Stimulated activated CD8-positive, alpha-beta memory T cell treated with anti-CD3 and anti-CD28 coated beads, Interleukin-4, amount 100 ng/mL, for 48 hours (primary cell): ENCODE data around the gene OR56A4.
"Not testable (repeated sequence)": the region's sequence is repeated elsewhere in the genome, so short reads cannot be mapped to it uniquely, and the experiment has no call there.

Source experiments
- DNase-seq: peaks from one replicate; pipeline ENCODE4 v3.0.0-alpha.2; 2020

Gene OR56A4, protein sequence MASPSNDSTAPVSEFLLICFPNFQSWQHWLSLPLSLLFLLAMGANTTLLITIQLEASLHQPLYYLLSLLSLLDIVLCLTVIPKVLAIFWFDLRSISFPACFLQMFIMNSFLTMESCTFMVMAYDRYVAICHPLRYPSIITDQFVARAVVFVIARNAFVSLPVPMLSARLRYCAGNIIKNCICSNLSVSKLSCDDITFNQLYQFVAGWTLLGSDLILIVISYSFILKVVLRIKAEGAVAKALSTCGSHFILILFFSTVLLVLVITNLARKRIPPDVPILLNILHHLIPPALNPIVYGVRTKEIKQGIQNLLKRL

DNA sequence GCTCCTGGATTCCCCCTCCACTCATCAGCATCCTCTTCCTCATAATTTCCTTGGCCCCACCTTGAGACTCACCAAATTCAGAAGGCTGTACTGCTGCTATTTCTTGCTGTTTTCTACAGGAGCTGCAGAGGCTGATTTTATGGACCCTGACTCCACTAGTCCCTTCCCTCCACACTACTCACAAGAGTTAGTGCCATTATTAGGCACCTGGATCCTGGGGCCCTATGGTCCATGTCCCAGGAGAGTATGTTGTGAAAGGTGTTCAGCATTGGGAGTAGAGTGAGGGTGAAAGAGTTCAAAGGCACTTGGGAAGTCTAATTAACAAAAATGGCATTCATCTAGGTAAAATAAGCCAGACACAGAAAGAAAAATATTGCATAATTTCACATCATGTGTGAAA, at the start of gene OR56A4:
OR56A4 (minus strand) TSS at position 101 of the 400 bp plus-strand sequence. CDS start 3,954 bp downstream, outside the sequence.
- no peak for DNase-seq

DNA sequence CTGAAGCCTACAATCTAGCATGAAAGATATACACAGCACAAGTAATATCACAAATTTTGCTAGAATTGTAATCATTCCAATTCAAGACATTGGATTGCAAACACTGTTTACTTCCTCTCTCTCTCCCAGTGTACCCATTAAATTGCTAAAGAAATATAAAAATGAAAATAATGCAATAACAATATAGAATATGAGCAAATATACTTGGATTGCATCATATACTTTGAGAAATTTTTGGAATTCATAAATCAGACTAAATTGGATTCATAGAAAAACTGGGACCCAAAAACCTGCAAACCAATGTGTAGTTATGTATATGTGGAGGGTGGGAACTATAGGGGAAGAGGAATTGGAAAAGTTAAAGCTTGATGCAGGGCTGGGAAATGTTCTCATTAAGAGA, 48.8 kb upstream of the OR56A4 start:
- DNase-seq: no peak

DNA sequence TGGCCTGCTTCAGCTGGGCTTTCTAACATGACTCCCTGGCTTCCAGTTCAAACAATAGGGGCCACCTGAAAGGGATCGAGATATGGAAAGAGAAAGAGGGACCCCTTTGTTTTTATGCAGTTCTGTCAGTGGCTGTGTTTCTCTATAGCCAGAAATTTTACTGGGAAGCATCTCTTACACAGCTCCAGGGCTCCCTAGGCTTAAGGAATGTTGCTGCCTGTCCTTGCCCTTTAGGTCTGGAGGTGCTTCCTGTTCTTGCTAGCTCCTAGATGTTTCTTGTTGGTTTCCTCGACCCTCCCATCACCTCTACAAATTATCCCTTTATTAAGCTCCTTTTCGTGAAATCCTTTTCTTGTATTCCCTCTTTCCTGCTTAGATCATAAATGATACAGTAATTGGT, 45.6 kb upstream of the OR56A4 start:
- DNase-seq: no peak

DNA sequence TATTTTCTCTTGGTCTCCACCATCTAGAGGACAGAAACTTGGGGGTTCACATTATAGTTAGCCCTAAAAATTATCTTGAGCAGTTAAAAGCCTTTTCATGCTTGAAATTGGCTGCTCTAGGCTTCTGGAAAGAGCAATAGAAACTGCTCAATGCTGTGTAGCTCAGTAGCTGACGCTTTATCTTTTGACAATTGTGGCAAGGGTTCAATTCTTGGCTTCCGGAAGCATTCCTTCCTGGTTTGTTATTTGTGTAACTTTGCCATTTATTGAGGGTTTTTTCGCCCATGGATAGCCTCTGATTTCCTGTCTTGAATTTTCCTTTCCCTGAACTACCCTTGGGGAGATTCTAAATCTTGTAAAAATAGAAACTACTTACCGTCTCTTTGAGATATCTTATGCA, 34.1 kb upstream of the OR56A4 start:
- DNase-seq: no peak

DNA sequence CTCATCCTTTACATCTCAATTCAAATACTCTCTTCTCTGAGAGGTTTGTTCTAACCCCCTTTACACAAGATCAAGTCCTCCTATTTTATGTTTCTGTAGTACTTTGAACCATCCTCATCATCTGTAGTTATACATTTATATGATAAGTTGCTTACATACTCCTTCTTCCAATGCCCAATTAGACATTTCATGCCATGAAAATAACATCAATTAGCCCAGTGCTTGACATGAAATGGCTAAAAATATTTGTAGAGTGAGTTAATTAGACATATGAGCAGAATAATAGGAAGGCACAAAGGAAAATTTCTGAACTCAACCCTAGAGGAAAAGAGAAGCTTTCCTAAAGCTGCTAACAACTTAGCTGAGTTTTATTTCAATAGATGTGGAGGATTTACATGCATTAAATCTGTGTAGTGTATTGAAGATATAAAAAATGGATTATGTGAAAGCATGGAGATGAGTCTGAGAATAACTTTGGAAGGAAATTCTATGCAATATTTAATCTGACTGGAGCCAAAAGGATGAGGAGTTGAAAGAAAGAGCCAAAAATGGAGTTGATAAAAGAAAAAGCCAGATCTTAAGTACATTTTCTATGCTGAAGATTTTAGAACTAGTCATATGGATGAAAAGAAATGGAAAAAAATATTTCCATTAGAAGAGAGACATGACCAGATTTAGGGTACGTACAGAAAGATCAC, 24.1 kb upstream of the OR56A4 start, which contains the start of gene OR56A1:
OR56A1 (minus strand) TSS at position 51 of the 698 bp plus-strand sequence. CDS start 3,066 bp downstream, outside the sequence.
- no peak for DNase-seq

DNA sequence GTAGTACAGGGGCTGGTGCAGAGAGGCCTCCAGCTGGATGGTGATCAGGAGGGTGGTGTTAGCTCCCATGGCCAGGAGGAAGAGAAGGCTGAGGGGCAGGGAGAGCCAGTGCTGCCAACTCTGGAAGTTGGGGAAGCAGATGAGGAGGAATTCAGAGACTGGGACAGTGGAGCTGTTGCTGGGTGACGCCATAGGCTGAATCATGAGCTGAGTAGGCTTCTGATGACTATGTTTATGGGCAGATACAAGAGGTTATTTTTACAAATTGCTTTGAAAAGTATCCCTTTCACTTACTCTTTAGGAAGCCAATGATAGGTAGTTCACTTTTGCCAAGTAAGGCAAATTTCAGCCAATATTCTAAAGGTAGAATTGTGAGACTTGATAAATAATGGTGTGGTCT, 20.8 kb upstream of the OR56A4 start:
- DNase-seq: no peak

DNA sequence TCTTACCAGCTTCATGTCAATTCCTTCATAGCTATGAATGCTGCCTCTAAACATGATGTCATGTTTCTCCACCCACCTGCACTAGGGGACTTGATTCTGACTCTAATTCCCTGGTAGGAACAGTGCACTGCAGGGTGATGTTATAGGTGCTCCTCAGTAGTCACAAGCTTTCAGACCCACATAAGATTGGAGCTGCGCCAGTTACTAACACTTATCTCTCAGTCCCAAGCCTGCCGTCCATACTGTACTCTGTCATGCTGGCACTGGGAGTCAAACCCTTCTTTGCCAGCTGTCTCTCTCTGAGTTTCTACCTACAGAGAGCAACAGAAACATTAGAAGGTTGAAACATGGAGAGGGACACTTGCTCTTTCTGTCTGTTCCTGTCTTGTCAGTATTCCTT, 18.3 kb upstream of the OR56A4 start:
- DNase-seq: no peak

DNA sequence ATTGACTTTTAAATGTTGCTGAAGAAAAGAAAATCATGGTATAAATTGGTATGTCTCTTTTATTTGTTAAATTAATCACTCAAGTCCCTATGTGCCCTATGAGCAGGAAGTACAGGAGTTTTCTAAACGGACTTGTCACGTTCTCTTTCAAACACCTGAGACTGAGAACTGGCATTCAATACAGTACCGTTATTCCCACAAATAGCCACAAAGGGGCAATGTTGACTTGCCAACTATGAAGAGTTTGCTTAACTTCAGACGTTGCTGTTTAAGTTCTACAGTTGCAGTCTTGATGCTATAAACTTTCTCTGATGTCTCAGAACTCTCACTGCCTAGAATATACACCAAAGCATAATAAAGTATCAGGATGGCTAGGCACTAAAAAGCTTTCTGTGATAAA, 16.2 kb upstream of the OR56A4 start:
- no peak for DNase-seq

DNA sequence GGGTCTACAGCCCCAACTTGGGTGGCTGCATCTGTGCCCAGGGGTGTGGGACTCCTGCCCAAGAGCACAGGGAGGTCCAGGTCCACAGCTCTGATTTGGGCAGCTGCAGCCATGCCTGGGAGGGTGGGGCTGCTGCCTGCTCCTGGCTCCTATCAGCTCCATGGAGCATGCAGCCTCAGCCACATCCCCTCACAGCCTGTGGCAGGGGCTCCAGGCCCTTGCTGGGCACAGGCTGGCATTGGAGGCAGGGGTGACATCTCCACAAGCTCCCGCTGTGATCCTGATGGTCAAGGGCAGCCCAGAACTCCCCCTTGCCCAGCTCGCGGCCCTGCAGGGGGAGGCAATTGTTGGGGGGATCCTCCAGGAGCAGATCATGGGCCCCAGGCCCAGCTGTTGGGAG, 6.3 kb upstream of the OR56A4 start:
- no peak for DNase-seq

DNA sequence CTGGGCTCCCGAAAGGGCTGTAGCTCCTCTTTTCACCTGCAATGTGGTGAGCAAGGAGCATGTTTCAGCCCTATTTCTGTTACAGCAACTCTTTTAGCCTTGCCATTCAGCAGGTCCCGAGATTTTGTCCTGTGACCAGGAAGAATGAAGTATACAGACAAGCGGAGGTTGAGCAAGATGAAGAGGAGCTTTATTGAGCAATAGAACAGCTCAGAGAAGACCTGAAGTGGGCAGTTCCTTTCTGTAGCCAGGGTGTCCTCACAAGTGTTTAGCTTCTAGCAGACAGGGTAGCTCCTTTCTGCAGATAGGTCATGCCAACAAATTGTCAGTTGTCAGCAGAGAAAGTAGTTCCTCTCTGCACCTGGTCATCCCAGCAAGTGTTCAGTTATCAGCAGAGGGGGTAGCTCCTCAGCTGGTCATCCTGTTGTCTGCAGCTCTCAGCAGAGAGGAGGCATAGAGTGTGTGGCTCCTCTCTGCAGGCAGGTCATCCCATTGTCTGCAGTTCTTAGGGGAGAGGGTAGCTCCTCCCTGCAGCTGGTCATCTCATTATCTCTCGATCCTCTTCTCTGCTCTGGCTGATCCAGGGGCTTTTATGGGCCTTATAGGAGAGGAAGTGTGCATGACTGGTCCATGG, 5.4 kb upstream of the OR56A4 start:
- no peak for DNase-seq

DNA sequence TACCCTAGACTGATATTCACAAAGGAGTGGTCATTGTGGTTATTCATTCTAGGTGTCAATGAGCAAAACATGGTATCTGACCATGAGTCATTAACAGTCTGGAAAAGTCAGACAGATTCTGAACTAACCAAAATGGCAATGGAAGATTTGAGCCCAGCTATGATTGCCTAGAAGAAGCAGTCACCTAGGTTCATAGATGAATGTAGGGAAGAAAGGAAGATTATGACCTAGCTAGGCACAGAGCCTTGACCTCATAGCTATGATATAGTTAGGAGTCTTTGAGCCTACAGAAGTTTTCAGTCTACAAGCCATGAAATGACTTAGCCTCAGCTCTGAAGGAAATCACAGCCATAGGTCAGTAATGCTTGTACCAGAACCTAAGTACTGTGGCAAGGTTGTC, 351 bp downstream of the OR56A4 start:
- DNase-seq: no peak

DNA sequence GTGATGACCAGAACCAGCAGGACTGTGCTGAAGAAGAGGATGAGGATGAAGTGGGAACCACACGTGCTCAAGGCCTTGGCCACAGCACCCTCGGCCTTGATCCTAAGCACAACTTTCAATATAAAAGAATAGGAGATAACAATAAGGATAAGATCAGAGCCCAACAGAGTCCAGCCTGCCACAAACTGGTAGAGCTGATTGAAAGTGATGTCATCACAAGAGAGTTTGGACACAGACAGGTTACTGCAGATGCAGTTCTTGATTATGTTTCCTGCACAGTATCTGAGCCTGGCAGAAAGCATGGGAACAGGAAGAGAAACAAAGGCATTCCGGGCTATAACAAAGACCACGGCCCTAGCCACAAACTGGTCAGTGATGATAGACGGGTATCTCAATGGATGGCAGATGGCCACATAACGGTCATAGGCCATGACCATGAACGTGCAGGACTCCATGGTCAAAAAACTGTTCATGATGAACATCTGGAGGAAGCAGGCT, 4.5 kb downstream of the OR56A4 start:
- no peak for DNase-seq

DNA sequence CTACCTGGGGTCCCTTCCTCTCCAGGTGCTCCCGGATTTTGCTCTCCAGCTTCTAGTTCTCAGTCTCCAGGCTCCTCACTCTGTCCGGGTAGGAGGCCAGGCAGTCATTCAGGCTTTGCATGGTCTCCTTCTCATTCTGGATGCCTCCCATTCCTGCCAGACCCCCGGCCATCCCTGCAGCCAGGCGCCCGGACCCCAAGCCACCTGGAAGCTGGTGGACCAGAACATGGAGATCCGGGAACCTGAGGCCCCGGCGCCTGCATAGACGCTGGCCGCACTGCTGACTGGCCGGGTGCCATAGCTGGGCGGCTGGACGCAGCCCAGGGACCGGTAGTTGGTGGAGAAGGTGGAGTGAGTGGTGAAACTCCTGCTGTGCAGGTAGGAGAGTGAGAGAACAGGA, 12.0 kb downstream of the OR56A4 start:
- DNase-seq: no peak

DNA sequence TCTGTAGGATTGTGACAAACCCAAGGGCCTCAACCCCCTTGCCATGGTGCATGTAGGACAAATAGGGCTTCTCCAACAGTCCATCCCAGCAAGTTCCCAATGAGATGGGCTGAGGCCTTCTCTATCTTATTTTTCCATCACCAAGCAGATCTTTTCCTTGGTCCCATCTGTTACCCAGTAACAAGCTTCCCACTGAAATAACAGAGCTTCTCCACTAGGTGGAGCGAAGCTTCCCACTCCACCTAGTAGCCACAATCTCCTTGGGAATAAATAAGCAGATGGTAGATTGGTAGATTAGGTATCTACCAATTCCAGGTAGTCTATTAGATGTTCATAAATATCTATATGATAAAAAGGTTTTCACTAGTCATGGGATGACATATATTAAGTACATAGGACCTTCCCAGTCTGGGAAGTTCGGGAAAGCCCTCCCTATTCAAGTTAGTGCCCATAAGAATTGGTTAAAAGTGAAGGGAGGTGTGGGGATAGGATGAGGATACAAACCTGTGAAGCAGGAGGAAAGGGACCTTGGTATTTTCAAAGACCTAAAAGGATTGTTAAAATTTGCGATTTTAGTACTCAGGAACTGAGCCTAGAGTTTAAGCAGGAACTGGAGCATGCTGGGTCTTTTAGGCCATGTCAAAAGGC, 14.0 kb downstream of the OR56A4 start:
- no peak for DNase-seq

DNA sequence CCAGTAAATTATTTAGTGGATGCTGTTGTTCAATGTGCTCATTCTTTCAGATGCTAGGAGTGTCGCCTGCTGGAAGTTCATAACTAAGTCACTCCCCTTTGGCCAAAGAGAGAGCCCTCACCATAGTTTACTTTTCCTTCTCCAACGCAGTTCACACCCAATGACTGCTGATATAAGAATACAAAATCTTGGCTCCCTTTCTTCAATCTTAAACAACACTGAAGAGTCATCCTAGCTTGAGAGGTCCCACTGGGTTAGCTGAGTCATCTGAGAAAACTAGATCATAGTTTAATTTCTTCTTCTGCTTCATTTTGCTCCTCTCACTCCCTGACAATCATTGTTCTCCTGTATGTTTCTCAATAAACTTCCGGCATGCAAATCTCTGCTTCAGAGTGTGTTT, 14.6 kb downstream of the OR56A4 start:
- no peak for DNase-seq

DNA sequence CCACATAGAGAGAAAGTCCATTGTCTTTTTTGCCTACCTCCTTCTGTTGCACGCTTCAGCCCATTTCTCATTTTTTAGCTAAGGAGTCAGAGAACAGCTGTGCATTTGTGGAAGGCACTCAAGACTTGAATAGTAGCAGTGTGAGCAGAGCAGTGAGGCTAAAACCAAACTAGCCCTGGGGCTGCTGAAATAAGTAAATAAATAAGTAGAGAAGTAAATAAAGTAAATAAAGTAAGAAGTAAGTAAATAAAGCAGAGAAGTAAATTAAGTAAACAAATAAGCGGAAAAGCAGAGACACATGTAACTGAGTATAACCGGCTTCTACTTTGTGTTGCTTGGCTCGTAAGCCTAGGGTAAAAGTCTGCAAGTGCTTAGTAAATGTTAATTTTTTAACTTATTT, 17.5 kb downstream of the OR56A4 start:
- no peak for DNase-seq

DNA sequence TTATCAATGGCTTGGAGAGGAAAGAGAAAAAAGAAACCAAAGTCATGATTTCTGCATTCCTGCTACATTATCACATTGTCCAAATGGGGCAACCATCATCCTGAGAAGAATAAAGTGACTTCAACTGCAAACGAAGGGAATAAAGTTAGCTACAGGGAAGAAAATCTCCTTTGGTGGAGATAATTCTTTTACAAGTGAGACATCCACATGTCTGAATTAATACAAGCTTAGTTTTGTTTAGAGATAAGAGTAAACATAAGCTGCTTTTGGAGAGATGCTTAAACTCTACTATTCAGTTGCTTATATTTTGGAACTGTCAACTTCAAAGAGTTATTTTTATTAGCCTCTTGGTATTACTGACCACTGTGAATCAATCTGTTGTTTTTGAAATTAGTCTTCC, 19.9 kb downstream of the OR56A4 start, which contains the start of gene OR52L1:
OR52L1 (minus strand) TSS at position 101 of the 400 bp plus-strand sequence; CDS start at position 46, 55 bp downstream.
- no peak for DNase-seq

DNA sequence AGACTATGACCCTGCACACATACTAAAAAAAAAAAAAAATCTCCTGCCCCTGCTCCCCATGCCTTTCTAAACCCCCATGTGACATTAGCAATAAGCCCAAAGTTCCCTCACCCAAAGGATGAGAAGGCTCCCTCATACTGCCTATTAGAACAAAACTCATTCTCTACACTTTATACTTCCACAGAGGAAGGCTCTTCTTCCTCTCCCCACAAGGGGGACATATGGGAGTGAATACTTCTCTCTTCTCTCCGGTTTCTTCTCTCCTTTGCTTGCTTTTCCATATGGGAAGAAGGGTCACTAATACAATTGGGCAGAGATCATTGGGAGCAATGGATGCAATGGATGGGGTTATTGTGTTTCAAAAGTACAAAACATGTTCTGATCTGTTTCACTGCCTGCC, 23.3 kb downstream of the OR56A4 start:
- DNase-seq: no peak

DNA sequence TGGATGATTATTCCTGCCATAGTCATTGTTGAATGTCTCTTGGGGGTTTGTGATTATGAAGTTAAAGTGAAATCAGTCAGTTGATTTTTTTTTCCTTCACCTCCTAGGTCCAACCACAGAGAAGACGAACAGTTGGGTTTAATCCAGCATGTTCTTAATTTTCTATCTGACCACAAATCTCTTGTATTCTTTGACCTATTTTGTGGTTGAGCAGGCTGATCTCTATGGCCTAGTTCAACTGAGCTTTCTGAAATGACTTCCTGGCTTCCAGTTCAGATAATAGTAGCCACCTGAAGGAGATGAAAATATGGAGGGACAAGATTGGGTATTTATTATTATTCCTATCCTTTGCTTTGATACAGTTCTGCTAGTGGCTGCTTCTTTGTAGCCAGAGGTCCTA, 33.2 kb downstream of the OR56A4 start:
- DNase-seq: no peak

DNA sequence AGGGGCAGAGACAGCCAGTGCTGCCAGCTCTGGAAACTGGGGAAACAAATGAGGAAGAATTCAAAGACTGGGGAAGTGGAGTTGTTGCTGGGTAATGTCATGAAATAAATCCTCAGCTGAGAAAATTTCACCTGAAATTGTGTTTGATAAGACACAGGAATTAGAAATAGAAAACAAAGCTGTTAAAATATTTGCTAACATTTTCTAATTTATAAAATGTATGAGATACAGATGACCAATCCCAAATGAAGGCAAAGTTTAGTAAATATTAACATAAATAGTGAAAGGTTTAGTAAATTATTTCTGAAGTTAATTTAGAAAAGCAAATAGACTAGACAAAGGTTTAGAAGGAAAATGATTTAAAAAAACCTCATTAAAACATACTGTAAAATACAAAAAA, 38.4 kb downstream of the OR56A4 start, which contains the start of gene OR56A5:
OR56A5 (minus strand) TSS at position 101 of the 400 bp plus-strand sequence; CDS start at position 101, 0 bp downstream.
- no peak for DNase-seq

DNA sequence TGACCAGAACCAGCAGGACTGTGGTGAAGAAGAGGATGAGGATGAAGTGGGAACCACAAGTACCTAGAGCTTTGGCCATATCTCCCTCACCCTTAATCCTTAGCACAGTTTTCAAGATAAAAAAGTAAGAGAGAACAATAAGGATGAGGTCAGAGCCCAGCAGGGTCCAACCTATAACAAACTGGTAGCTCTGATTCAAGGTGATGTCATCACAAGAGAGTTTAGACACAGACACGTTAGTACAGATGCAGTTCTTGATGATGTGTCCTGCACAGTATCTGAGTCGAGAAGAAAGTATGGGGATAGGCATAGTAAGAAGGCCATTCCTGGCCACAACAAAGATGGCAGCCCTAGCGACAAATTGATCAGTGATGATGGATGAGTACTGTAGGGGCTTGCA, 39.0 kb downstream of the OR56A4 start:
- no peak for DNase-seq

DNA sequence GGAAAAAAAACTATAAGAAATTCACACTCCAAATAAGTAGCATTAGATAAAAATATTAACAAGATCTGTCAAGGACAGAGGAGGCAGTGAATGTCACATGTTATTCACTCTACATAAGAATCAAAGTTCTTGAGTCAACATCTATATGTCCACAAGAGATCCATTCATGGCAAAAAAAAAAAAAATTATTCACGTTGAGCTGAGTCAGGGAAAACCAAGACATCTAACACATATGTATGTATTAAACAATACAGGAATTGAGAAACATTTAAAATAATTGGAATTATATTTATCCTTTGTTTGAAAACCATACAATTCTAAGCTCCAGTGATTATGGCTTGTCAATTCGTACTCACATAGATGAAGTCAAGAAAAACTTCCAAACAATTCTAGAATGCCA, 39.8 kb downstream of the OR56A4 start:
- no peak for DNase-seq

DNA sequence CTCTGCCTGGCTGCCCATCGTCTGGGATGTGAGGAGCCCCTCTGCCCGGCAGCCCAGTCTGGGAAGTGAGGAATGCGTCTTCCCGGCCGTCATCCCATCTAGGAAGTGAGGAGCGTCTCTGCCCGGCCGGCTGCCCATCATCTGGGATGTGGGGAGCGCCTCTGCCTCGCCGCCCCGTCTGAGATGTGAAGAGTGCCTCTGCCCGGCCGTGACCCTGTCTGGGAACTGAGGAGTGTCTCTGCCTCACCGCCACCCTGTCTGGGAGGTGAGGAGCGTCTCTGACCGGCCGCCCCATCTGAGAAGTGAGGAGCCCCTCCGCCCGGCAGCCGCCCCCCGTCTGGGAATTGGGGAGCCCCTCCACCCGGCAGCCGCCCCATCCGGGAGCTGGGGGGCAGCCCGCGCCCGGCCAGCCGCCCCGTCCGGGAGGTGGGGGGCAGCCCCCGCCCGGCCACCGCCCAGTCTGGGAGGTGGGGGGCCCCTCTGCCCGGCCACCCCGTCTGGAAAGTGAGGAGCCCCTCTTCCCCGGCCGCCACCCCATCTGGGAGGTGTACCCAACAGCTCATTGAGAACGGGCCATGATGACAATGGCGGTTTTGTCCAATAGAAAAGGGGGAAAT, 45.9 kb downstream of the OR56A4 start:
- DNase-seq: not testable (repeated sequence)
